Stimulated activated CD8-positive, alpha-beta memory T cell treated with anti-CD3 and anti-CD28 coated beads, Interleukin-12 subunit alpha, Interleukin-12 subunit beta, amount 100 ng/mL, for 4 hours (primary cell): ENCODE measurements around the gene CNDP2.

ENCODE experiments used
- DNase-seq: peaks from one replicate; pipeline ENCODE4 v3.0.0-alpha.2; 2020; ENCODE audit warnings: low read depth

Gene CNDP2

GRCh38 chr18:74570266-74570665 lies 74.1 kb downstream of the CNDP2 start:
- DNase-seq, result no peak

GRCh38 chr18:74571895-74572680 lies 75.9 kb downstream of the CNDP2 start:
- no peak for DNase-seq

- DNase-seq, result no peak
These were observed 76.9 kb downstream of the CNDP2 start for GRCh38 chr18:74573053-74573452.
